Naive thymus-derived CD4-positive, alpha-beta T cell (primary cell): Measurements from ENCODE around the gene PCNX1. TPM values are rescaled to one million over a fixed set of nuclear protein-coding genes. Genes with fewer than 3 reads are reported as not detected.
A peak's percentile ranks its signal among the peaks of the same experiment; 100 is the strongest.

ENCODE experiments used
- ATAC-seq: fragments of 150-1000 bp; cut with Tn5 transposase; 2 replicates; pipeline ENCODE4 v1.10.0; 2021; ENCODE audit warnings: mild to moderate bottlenecking, moderate library complexity
- CTCF ChIA-PET: fragments of 350-600 bp; sonication (Branson Sonifier 250); formaldehyde crosslinking; loops from one replicate; lab custom pipeline; 2021; ENCODE audit warnings: antibody characterized with exemption; lab: Charles Lee
- POLR2A ChIA-PET: fragments of 350-600 bp; sonication (Branson Sonifier 250); formaldehyde crosslinking; loops from one replicate; lab custom pipeline; 2021; ENCODE audit warnings: antibody characterized with exemption, inconsistent platforms; lab: Charles Lee
- DNase-seq, 9 donors: peaks; one replicate each; pipeline versions ENCODE4 v3.0.0 to v3.0.0-alpha.2; 2020 to 2022; ENCODE audit warnings: mixed read lengths in 1 of 9
- H3K27ac ChIP-seq: one replicate; pipeline ENCODE4 v1.7.0; 2013; ENCODE audit warnings: mild to moderate bottlenecking, low read depth, low read length, moderate library complexity
- H3K27me3 ChIP-seq, 2 donors: one replicate each; pipeline ENCODE4 v1.7.0; 2013; ENCODE audit warnings: low read length in 2 of 2, mild to moderate bottlenecking in 2 of 2, moderate library complexity in 2 of 2; ENCODE audit not compliant: control insufficient read depth in 2 of 2, insufficient read depth in 2 of 2
- H3K36me3 ChIP-seq, 3 experiments: 1 replicate in 2 of 3; 2 replicates in 1 of 3; pipeline ENCODE4 v1.7.0; 2013; ENCODE audit warnings: low read length in 3 of 3, mild to moderate bottlenecking in 3 of 3, moderate library complexity in 1 of 3; ENCODE audit not compliant: insufficient read depth in 3 of 3, control insufficient read depth in 2 of 3
- H3K4me1 ChIP-seq, 2 donors: one replicate each; pipeline ENCODE4 v1.7.0; 2013; ENCODE audit warnings: low read length in 2 of 2, mild to moderate bottlenecking in 2 of 2, moderate library complexity in 1 of 2; ENCODE audit not compliant: control insufficient read depth in 2 of 2, insufficient read depth in 2 of 2
- H3K4me3 ChIP-seq: 2 replicates; pipeline ENCODE4 v1.7.0; 2013; ENCODE audit warnings: mild to moderate bottlenecking, low read length
- H3K9me3 ChIP-seq, 3 experiments: 1 replicate in 2 of 3; 2 replicates in 1 of 3; pipeline ENCODE4 v1.7.0; 2013; ENCODE audit warnings: low read length in 3 of 3; ENCODE audit not compliant: control insufficient read depth in 2 of 3
- H3K27ac Mint-ChIP-seq, 9 donors: one replicate each; pipeline ENCODE4 v1.8.0; 2020 to 2022; ENCODE audit warnings: mixed read lengths in 9 of 9, mild to moderate bottlenecking in 8 of 9, moderate library complexity in 5 of 9, inconsistent platforms in 2 of 9
- H3K27me3 Mint-ChIP-seq, 5 donors: one replicate each; pipeline ENCODE4 v1.8.0; 2021 to 2022; ENCODE audit warnings: mixed read lengths in 5 of 5, mild to moderate bottlenecking in 1 of 5
- H3K36me3 Mint-ChIP-seq, 5 donors: one replicate each; pipeline ENCODE4 v1.8.0; 2020 to 2022; ENCODE audit warnings: mixed read lengths in 5 of 5, mild to moderate bottlenecking in 3 of 5, inconsistent platforms in 1 of 5
- H3K4me1 Mint-ChIP-seq, 7 donors: one replicate each; pipeline ENCODE4 v1.8.0; 2020 to 2022; ENCODE audit warnings: mixed read lengths in 7 of 7, mild to moderate bottlenecking in 3 of 7, inconsistent platforms in 1 of 7
- H3K4me3 Mint-ChIP-seq, 10 donors: one replicate each; pipeline ENCODE4 v1.8.0; 2020 to 2022; ENCODE audit warnings: mild to moderate bottlenecking in 10 of 10, mixed read lengths in 10 of 10, moderate library complexity in 6 of 10, inconsistent platforms in 2 of 10
- H3K9me3 Mint-ChIP-seq, 11 donors: one replicate each; pipeline ENCODE4 v1.8.0; 2020 to 2022; ENCODE audit warnings: mixed read lengths in 11 of 11, mild to moderate bottlenecking in 4 of 11, inconsistent platforms in 1 of 11, moderate library complexity in 1 of 11
- intact Hi-C, 2 donors: fragments of 100-400 bp; cut with micrococcal nuclease; formaldehyde crosslinking; loops; one replicate each; pipeline ENCODE4 v1.15.1; 2023
- polyA plus RNA-seq, 2 donors: library from polyadenylated mRNA; unstranded; fragments of 300-500 nt; fragmentation: Illumina TruSeq; gene quantifications; one replicate each; pipeline ENCODE4 v1.2.3, GENCODE V29; 2021
- total RNA-seq, 6 experiments: library from RNA in 5 of 6; stranded (reverse) in 5 of 6; gene quantifications; 1 replicate in 5 of 6; 2 replicates in 1 of 6; pipeline ENCODE4 v1.2.3 and lab custom pipeline; 2021 to 2026

PCNX1 gene
- total and polyA plus RNA-seq, 7 experiments from 2014 or later, result 11.2 to 114 (median 111) TPM

DNA sequence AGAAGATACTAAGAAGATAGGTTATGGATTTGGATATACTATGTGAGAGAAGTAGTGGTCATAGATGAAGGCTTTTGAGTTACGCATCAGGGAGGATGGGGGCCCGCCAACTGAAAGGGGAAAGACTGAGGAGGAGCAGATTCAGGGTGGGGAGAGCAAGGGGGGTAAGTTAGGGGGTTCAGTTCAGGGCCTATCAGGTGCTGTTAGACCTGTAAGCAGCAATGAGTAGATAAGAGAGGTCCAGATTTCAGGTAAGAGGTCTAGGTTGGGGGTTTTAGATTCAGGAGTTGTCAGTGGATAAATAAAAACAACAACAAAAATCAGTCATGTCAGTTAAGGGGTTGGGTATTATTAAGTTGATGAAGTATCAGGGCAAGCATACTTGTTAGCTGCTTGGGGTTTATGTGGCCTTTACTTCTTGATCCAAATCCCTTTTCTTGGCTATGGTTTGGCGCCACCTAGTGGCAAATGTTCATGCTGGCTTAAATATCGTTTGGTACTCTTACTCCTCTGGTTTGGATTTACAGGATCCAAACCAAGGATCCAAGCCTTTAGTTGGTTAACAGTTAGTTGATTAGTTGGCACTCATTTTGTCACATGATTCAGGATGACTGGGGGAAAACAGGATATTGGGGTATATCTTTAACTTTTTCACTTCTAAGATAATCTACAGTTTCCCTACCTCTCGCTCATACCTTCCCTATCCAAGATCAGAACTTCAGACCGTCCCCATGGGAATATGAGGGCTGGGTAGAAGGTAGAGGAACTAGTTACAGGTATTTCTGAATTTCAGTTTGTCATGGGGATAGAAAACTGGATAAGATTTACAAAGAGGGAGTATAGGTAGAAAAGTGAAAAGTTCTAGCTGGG is 65.1 kb downstream of the PCNX1 start:
- Histone ChIP-seq H3K27ac (peak overlapping the region; percentile 54), H3K27me3 (no peaks in the 10 kb centered on the region), H3K36me3 (peaks cover 0 to 19% (median 5%) of the 10 kb centered on the region in 3 experiments), H3K4me3 (no peak overlapping the region), H3K9me3 (no peaks in the 10 kb centered on the region), H3K4me1 (peaks cover 9 to 13% of the 10 kb centered on the region in 2 donors)
- no peaks in the 10 kb centered on the region for H3K9me3 Mint-ChIP-seq
- CTCF ChIA-PET, result interaction anchor here (0.6 to 3.6 kb wide), 12 partner anchors 9 to 418 kb away, joined by 3 to 25 read pairs (median 3); partner anchors contain the start of gene PCNX1
- POLR2A ChIA-PET, result interaction anchor here (0.5 to 1.0 kb wide), 2 partner anchors 63 to 154 kb away, joined by 3 read pairs; no protein-coding TSS in a partner anchor
- peak overlapping the region in 2 of 10 donors; percentile 6 to 51 for H3K4me3 Mint-ChIP-seq
- no peaks in the 10 kb centered on the region for H3K27me3 Mint-ChIP-seq
- H3K27ac Mint-ChIP-seq, result peak overlapping the region in 8 of 9 donors; percentile 38 to 89 (median 77)
- H3K36me3 Mint-ChIP-seq, result peaks cover 6 to 28% (median 13%) of the 10 kb centered on the region in 5 donors
- intact Hi-C loops, result loop anchor here (1.0 to 5.0 kb wide), 9 partner anchors 16 to 350 kb away; partner anchors contain the start of gene PCNX1 (in 2 of the 2)
- peaks cover 13 to 70% (median 54%) of the 10 kb centered on the region in 7 donors for H3K4me1 Mint-ChIP-seq
- ATAC-seq (peak; percentile 91), DNase-seq (peak; percentile 64 to 80 (median 75))

DNA sequence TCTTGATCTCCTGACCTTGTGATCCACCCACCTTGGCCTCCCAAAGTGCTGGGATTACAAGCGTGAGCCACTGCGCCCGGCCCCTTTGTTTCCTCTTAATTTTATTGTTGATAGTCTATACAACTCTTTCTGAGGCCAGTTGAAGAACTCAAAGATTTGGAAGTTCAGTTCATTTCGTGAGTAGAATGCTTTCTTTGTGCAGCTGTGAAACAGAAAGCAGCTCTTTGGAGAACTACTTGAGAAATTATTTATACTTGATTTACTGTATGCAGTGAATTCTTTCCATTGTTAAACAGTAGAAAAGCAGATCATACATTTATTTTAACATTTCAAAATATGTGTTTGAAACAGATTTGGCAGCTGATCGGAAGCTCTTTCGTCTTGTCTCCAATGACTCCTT is 69.3 kb downstream of the PCNX1 start:
- ATAC-seq, result no peak
- POLR2A ChIA-PET, result interaction anchor here (0.7 to 1.4 kb wide), 2 partner anchors 8 to 10 kb away, joined by 3 read pairs; no protein-coding TSS in a partner anchor
- CTCF ChIA-PET, result interaction anchor here (0.9 to 2.0 kb wide), 5 partner anchors 10 to 70 kb away, joined by 3 to 8 read pairs (median 4); no protein-coding TSS in a partner anchor
- no peaks in the 10 kb centered on the region for H3K9me3 Mint-ChIP-seq
- H3K4me1 Mint-ChIP-seq, result peaks cover 27 to 75% (median 66%) of the 10 kb centered on the region in 7 donors
- no peaks in the 10 kb centered on the region for H3K9me3 ChIP-seq
- no peak overlapping the region for H3K27ac ChIP-seq
- peak overlapping the region in 5 of 9 donors; percentile 36 to 81 (median 71) for H3K27ac Mint-ChIP-seq
- peaks cover 9 to 31% (median 14%) of the 10 kb centered on the region in 5 donors for H3K36me3 Mint-ChIP-seq
- no peak for DNase-seq
- H3K4me3 Mint-ChIP-seq, result no peak overlapping the region
- no peaks in the 10 kb centered on the region for H3K27me3 Mint-ChIP-seq
- intact Hi-C loops, result no loop called here
- no peak overlapping the region for H3K4me3 ChIP-seq
- H3K36me3 ChIP-seq, result peaks cover 0 to 20% (median 5%) of the 10 kb centered on the region in 3 experiments
- no peaks in the 10 kb centered on the region for H3K27me3 ChIP-seq
- H3K4me1 ChIP-seq, result peaks cover 29 to 33% of the 10 kb centered on the region in 2 donors

GRCh38 chr14:70981000-70981952 is 74.0 kb downstream of the PCNX1 start:
- CTCF ChIA-PET, result interaction anchor here (1.4 to 1.9 kb wide), 3 partner anchors 8 to 74 kb away, joined by 4 to 9 read pairs (median 4); partner anchors contain the start of gene PCNX1
- Histone ChIP-seq H3K27me3 (no peaks in the 10 kb centered on the region), H3K27ac (peak overlapping the region; percentile 50), H3K36me3 (peaks cover 0 to 20% (median 0%) of the 10 kb centered on the region in 3 experiments), H3K4me1 (peaks cover 32 to 37% of the 10 kb centered on the region in 2 donors), H3K4me3 (peak overlapping the region; percentile 36), H3K9me3 (no peaks in the 10 kb centered on the region)
- no peaks in the 10 kb centered on the region for H3K9me3 Mint-ChIP-seq
- intact Hi-C loops, result loop anchor here in 1 of 2 donors (1.0 to 2.0 kb wide), 2 partner anchors 7 to 16 kb away; no protein-coding TSS in a partner anchor
- H3K4me3 Mint-ChIP-seq, result peak overlapping the region in 9 of 10 donors; percentile 9 to 83 (median 70)
- ATAC-seq (peak; percentile 65), DNase-seq (peak in 1 of 9 donors; percentile 14)
- peak overlapping the region; percentile 21 to 91 (median 86) for H3K27ac Mint-ChIP-seq
- H3K27me3 Mint-ChIP-seq, result no peaks in the 10 kb centered on the region
- POLR2A ChIA-PET, result no interaction called here
- H3K36me3 Mint-ChIP-seq, result peaks cover 9 to 37% (median 20%) of the 10 kb centered on the region in 5 donors
- H3K4me1 Mint-ChIP-seq, result peaks cover 21 to 79% (median 65%) of the 10 kb centered on the region in 7 donors

DNA sequence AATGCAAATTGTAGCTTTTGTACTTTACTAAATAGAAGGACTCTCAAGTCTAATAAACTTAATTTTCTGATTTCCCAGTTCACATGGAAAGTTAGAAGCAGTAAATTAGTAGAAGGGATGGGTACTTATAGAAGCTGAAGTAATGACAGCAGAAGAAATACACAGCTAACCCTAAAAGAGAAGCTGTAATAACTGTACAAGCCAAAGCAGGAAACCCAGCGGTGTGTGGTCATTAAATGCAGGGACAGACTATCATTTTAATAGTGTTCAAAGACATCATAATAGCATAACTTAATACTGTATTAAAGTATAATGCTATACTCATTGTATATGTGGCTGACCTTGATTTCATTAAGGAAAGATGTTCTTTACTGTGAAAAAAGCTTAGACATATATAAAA is 74.9 kb downstream of the PCNX1 start:
- CTCF ChIA-PET, result interaction anchor here (0.6 to 1.9 kb wide), 5 partner anchors 9 to 164 kb away, joined by 4 to 9 read pairs (median 5); partner anchors contain the start of gene PCNX1
- peak overlapping the region; percentile 36 for H3K4me3 ChIP-seq
- POLR2A ChIA-PET, result interaction anchor here (0.6 to 1.8 kb wide), 2 partner anchors 16 to 67 kb away, joined by 3 to 4 read pairs; no protein-coding TSS in a partner anchor
- H3K27me3 Mint-ChIP-seq, result no peaks in the 10 kb centered on the region
- peaks cover 0 to 15% (median 0%) of the 10 kb centered on the region in 3 experiments for H3K36me3 ChIP-seq
- H3K4me1 Mint-ChIP-seq, result peaks cover 23 to 80% (median 63%) of the 10 kb centered on the region in 7 donors
- peaks cover 3 to 28% (median 20%) of the 10 kb centered on the region in 5 donors for H3K36me3 Mint-ChIP-seq
- peaks cover 32 to 37% of the 10 kb centered on the region in 2 donors for H3K4me1 ChIP-seq
- no peaks in the 10 kb centered on the region for H3K27me3 ChIP-seq
- no peak for ATAC-seq
- H3K27ac Mint-ChIP-seq, result peak overlapping the region in 8 of 9 donors; percentile 21 to 91 (median 82)
- H3K4me3 Mint-ChIP-seq, result peak overlapping the region in 6 of 10 donors; percentile 17 to 71 (median 66)
- H3K27ac ChIP-seq, result peak overlapping the region; percentile 50
- DNase-seq, result no peak
- intact Hi-C loops, result no loop called here
- H3K9me3 Mint-ChIP-seq, result no peaks in the 10 kb centered on the region
- H3K9me3 ChIP-seq, result no peaks in the 10 kb centered on the region

GRCh38 chr14:70987041-70987440 is 79.8 kb downstream of the PCNX1 start:
- H3K27ac Mint-ChIP-seq, result peak overlapping the region in 1 of 9 donors; percentile 59
- ATAC-seq (no peak), DNase-seq (no peak)
- H3K9me3 Mint-ChIP-seq, result no peaks in the 10 kb centered on the region
- H3K27ac ChIP-seq, result no peak overlapping the region
- CTCF ChIA-PET, result interaction anchor here (1.0 to 1.1 kb wide), 2 partner anchors 14 kb away, joined by 3 read pairs; no protein-coding TSS in a partner anchor
- H3K36me3 ChIP-seq, result no peaks in the 10 kb centered on the region
- H3K4me3 Mint-ChIP-seq, result peak overlapping the region in 3 of 10 donors; percentile 5 to 51 (median 15)
- H3K4me1 ChIP-seq, result peaks cover 15 to 21% of the 10 kb centered on the region in 2 donors
- POLR2A ChIA-PET, result no interaction called here
- H3K36me3 Mint-ChIP-seq, result peaks cover 0 to 26% (median 15%) of the 10 kb centered on the region in 5 donors
- H3K27me3 ChIP-seq, result no peaks in the 10 kb centered on the region
- H3K9me3 ChIP-seq, result no peaks in the 10 kb centered on the region
- intact Hi-C loops, result no loop called here
- no peaks in the 10 kb centered on the region for H3K27me3 Mint-ChIP-seq
- H3K4me3 ChIP-seq, result no peak overlapping the region
- H3K4me1 Mint-ChIP-seq, result peaks cover 18 to 64% (median 52%) of the 10 kb centered on the region in 7 donors
